ENCODE data around the gene HHEX. TPM values are rescaled to one million over a fixed set of nuclear protein-coding genes. Genes with fewer than 3 reads are reported as not detected.

The HHEX gene
- total RNA-seq: 50.5 and 54.9 TPM in 2 replicates

GRCh38 chr10:92689663-92690210 is at the start of gene HHEX:
TSS of gene HHEX (plus strand) at chr10:92689955. CDS start at chr10:92689987, 32 bp downstream.

Other genes starting within 250 kb of the HHEX start
- gene IDE, start 115.9 kb upstream of the HHEX start, total RNA-seq: 22.1 and 34.9 TPM in 2 replicates
- gene KIF11, start 96.8 kb upstream of the HHEX start, total RNA-seq: 4.3 and 5.8 TPM in 2 replicates
- gene EXOC6, start 158.6 kb downstream of the HHEX start, total RNA-seq: 158 and 398 TPM in 2 replicates

Measured in dermis lymphatic vessel endothelial cell (primary cell).